GM18951 (cell line): ENCODE results near the gene SHB.

Source experiments
- POLR2A ChIP-seq: IDR thresholded peaks from 4 replicates; pipeline ENCODE4 v1.6.1; 2011; ENCODE audit warnings: mild to moderate bottlenecking; ENCODE audit not compliant: insufficient read length, insufficient read depth; ENCODE audit errors: extremely low read depth
- in situ Hi-C: fragments of 300-500 bp; cut with MboI; formaldehyde crosslinking; loops from one replicate; pipeline ENCODE4 v1.12.0; 2022; ENCODE audit warnings: low sequenced_read_pairs, mixed read lengths, inconsistent platforms; ENCODE audit not compliant: unreplicated experiment

The SHB gene, protein sequence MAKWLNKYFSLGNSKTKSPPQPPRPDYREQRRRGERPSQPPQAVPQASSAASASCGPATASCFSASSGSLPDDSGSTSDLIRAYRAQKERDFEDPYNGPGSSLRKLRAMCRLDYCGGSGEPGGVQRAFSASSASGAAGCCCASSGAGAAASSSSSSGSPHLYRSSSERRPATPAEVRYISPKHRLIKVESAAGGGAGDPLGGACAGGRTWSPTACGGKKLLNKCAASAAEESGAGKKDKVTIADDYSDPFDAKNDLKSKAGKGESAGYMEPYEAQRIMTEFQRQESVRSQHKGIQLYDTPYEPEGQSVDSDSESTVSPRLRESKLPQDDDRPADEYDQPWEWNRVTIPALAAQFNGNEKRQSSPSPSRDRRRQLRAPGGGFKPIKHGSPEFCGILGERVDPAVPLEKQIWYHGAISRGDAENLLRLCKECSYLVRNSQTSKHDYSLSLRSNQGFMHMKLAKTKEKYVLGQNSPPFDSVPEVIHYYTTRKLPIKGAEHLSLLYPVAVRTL

DNA sequence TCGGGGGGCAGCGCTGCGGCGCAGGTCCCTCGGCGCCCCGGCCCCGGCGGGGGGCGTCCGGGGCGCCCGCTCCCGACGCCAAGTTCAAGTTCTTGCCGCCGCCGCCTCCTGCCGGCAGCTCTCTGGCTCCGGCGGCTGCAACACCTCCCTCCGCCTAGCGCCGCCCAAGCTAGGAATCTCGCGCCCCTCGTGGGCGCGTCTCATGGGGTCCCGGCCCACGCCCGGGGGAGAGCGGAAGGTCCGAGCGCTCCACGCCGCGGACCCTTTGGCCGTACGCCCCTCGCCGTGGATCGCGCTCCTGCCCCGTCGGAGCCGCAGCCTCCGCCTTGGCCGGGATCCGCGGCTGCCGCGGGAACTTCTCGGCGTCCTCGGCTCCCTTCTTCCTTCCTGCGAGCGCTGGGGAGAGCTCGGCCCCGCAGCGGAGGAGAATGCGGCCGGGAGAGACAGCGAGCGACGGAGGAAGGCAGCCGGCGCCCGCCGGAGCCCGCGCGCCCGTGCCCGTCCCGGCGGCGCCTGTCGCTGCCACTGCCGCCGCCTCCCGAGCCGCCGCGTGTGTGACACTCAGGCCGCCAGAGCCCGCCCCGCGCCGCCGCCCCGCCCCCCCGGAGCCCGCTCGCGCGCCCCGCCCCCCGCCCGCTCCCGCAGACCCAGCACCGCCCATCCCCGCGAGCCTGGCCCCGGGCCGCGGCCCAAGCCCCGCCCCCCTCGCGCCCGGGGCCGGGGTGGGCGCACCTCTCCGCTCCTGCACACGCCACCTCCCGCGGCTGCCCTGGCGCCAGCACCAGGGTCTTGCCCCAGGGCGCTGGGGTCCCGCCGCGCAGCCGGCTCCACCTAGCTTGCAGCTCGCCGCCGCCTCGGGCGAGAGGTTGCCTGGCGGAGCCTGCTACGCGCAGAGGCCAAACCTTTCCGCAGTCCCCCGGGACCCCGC, at the start of gene SHB:
Gene SHB, minus strand, starts transcription at position 527 of the 928 bp plus-strand sequence. CDS start 582 bp downstream, outside the sequence.
- in situ Hi-C loops: no loop called here
- peak; percentile 83 for TF ChIP-seq POLR2A

DNA sequence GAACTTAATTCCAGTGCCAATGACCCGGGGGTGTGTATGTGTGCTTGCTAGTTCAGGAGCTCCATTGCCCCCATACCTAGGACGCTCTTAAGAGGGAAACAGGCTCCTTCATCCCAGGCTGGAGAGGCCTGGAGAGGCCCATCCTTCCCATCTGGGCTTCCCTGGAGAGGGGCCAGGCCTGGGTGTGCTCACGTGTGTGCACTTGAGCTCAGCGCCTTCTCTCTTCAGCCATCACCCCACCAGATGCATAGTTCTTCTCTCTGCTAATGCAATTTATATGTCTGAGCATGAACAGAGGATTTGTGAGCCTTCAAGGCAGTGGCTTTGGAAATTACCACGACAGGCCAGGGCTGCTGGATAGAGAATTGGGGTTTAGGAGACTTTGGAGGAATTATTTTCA, 48.6 kb upstream of the SHB start:
- in situ Hi-C loops: no loop called here
- no peak for TF ChIP-seq POLR2A

DNA sequence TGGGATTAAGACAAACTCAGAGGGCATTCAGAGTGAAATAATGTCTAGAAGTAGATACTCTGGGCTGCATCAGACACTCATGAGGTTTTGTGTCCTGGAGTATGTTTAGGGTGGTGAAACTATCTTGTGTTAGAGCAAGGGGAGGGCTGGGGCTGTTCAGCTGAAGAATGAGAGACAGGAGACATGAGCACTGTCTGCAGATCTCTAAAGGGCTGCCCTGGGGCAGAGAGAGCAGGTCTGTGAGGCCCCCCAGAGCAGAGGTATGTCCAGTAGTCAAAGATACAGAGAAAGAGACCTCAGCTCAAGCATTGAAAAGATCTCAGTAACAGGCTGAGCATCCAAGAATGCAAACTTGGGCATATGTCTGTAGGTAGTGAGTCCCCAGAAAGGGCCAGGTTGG, 45.9 kb upstream of the SHB start:
- in situ Hi-C loops: no loop called here
- no peak for TF ChIP-seq POLR2A

DNA sequence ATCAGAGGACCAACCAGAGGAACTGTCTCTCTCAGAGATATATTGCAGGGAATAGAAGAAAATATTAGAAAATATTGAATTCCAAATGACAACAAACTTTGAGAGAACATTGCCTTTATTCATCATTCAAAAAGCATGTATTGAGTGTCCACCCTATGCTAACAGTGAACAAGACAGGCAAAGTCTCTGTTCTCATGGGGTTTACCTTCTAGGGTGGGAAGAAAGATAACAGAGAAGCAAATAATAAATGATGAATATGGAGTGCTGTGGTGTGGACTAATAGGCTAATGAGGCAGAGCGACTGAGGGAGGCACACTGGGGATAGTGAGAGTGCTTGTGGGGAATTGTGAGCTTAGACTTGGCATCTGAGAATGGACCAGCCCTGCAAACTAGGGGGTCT, 43.4 kb upstream of the SHB start:
- in situ Hi-C loops: no loop called here

DNA sequence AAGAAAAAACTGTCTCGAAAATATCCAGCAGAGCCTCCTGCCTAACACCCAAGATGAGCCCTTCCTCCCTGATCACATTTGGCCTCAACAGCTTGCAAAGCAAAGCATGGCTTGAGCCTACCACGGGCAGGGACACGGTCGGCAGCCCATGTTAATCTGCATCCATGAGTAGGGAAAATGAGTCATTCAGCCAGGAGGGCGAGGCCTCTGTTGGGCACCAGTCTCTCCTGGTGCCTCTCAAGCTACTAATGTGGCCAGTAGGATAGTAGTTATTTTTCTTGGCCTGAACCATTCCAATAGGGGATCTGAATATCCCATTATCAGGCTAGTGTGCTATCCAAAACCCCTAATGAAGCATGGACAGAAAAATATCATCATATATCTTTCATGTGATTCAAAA, 43.0 kb upstream of the SHB start:
- TF ChIP-seq POLR2A: no peak
- in situ Hi-C loops: no loop called here

More for the DNA sequence above, 43.4 kb upstream of the SHB start:
- TF ChIP-seq POLR2A: no peak

DNA sequence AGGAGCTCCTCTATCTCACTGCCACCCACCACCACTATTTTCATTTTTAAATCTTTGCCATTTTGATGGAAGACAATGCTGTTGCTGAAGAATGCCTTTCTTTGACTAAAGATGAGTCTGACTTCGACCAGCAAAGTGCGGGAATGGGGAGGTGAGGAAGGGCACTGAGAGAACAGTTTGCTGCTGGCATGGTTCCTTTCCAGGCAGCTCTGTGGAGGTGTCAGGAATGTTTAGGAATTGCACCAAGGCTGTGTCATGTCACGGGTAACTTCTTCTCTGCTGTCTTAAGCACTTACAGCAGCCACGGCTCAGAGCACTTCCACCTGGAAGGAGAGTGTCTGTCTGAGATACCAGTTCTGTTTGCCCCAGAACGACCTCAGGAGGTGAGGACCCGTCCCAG, 41.4 kb upstream of the SHB start:
- TF ChIP-seq POLR2A: no peak

DNA sequence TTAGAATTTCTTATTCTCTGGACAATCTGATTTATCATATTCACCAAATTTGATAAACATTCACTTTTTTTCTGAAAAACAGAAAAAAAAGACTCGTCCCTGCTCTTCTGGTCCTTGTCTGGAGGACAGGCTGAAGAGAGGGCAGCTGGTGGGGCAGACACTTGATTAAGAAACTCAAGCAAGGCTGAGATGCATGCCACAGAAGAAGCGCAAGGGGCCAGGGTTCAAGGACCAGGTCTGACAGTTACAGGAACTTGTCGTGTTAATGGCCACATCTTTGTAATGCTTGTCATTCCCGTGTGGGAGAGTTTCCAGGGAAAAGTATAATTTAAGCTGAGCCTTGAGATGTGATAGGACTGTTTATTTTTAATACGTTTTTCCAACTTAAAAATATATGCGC, 40.6 kb upstream of the SHB start:
- no peak for TF ChIP-seq POLR2A
- in situ Hi-C loops: no loop called here

More for the DNA sequence above, 41.4 kb upstream of the SHB start:
- in situ Hi-C loops: no loop called here

DNA sequence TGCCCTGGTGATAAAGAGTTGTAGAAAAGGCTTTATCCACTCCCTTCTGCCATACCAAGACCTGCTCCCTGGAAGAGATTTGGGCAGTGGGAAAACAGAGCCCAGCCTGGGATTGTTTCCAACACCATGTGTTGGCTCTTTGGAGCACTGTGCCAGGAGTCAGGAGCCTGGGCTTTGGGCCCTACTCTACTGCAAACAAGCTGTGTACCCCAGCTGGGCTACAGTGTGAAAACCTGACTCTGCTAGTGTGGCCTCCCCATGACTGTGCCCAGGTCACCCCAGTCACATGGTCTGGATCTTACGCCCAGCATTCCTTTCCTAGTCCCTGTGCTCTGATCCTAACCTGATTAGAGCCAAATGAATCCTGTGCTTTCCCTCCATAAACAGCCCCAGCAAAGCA, 39.3 kb upstream of the SHB start:
- TF ChIP-seq POLR2A: no peak
- in situ Hi-C loops: no loop called here

DNA sequence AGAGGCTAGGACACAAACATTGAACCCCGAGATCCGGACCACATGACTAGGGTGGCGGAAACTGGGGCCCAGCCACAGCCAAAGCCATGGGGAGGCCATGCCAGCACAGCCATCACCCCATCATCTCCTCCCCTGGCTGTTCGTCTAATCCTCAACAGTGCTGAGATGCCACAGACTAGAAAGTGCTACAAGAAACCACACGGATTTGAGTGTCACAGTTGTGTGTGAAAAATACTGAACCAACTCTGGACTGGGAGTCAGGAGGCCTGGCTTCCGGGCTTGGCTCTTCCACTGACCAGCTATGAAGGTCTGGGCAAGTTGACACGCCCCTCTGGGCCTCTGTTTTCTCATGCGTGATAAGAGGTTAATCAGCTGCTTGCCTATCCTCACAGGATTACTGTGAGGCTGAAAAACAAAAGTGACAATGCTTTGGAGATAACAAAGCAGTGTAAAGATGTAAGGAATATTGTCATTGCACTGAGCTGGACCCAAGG, 38.8 kb upstream of the SHB start:
- TF ChIP-seq POLR2A: no peak
- in situ Hi-C loops: no loop called here

DNA sequence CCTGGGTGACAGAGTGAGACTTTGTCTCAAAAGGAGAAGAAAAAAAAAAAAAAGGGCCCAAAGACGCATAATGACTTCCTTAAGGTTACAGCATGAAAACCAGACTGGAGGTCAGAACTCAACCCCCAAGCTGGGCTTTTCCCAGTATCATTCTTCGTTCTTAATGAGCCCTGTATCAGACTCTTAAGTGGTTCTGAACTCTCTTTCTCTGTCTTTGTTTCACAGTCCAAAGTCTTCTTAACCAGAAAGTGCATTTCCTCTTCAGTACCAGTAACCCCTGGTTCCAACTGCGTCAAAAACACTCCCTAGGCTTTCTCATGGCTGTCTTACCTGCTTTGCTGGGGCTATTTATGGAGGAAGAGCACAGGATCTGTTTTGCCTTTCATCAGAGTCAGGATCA, 38.4 kb upstream of the SHB start:
- in situ Hi-C loops: no loop called here
- TF ChIP-seq POLR2A: no peak

DNA sequence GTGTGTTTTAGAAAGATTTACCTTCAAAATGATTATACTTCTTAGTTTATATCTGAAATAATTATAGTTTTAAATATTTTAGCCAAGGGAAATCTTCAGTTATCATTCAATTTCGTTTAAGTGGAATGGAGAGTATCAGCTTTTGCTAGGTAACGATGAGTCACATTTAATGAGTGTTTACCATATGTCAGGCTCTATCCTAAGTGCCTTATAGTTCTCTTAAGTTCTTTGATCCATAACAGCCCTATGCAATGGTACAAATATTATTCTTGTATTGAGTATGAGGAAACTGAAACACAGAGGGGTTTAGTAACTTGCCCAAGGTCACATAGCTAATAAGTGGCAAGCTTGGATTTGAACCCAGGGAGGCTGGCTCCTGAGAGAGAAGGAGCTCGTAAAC, 37.5 kb upstream of the SHB start:
- TF ChIP-seq POLR2A: no peak
- in situ Hi-C loops: no loop called here

DNA sequence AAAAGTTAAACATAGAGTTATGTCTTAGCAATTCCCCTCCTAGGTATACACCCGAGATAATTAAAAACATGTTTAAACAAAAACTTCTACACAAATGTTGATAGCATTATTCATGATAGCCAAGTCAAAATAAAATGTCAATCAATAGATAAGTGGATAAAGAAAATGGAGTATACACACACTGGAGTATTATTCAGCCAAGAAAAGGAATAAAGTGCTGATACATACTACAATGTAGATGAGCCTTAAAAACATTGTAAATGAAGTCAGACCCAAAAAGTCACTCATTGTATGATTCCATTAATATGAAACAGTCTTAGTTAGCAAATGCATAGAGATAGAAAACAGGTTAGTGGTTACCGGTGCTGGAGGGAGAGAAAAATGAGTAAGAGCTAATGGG, 34.3 kb upstream of the SHB start:
- no peak for TF ChIP-seq POLR2A
- in situ Hi-C loops: no loop called here

DNA sequence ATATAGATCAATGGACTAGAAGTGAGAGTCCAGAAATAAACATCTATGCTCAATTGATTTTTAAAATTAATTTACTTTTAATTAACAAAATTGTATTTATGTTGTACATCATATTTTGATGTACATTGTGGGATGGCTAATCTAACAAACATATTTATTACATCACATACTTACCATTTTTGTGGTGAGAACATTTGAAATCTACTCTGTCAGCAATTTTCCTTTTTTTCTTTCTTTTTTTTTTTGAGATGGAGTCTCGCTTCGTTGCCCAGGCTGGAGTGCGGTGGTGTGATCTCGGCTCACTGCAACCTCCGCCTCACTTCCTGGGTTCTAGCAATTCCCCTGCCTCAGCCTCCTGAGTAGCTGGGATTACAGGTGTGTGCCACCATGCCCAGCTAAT, 32.4 kb upstream of the SHB start:
- no peak for TF ChIP-seq POLR2A
- in situ Hi-C loops: no loop called here
